ENCODE data around the gene TSPAN16.

GRCh38 chr19:11324748-11325389, 28.9 kb downstream of the TSPAN16 start:
- TF ChIP-seq CTCF (IDR thresholded peaks at IDR 0.05) (no peak), POLR2A (IDR thresholded peaks at IDR 0.05) (no peak)

All from heart left ventricle (tissue), 13 donors.